HG03521 (cell line): ENCODE measurements around the gene ENTPD7.
"Not testable (repeated sequence)": the region's sequence is repeated elsewhere in the genome, so short reads cannot be mapped to it uniquely, and the experiment has no call there.

Experiments
- ATAC-seq: cut with Tn5 transposase; IDR thresholded peaks from one replicate; pipeline ENCODE4 v1.9.1; 2021; ENCODE audit warnings: mild to moderate bottlenecking, moderate library complexity; ENCODE audit not compliant: unreplicated experiment

ENTPD7 gene

GRCh38 chr10:99742254-99742653 is 82.9 kb downstream of the ENTPD7 start:
- no peak for ATAC-seq

GRCh38 chr10:99742701-99743100 is 83.4 kb downstream of the ENTPD7 start:
- ATAC-seq, result no peak

- no peak for ATAC-seq
Observed at GRCh38 chr10:99743841-99744240, 84.5 kb downstream of the ENTPD7 start.

- not testable (repeated sequence) for ATAC-seq
Observed at GRCh38 chr10:99746166-99746565, 86.9 kb downstream of the ENTPD7 start.

- ATAC-seq, result no peak
Observed at GRCh38 chr10:99748823-99749451, 89.6 kb downstream of the ENTPD7 start.

- ATAC-seq, result no peak
Observed at GRCh38 chr10:99750641-99751040, 91.3 kb downstream of the ENTPD7 start.

- ATAC-seq, result no peak
Observed at GRCh38 chr10:99754670-99755069, 95.4 kb downstream of the ENTPD7 start.
